Skin epidermis (tissue), 12 donors: ENCODE results near the gene VPS26C.

Source experiments
- H3K27ac ChIP-seq, 21 experiments: fragments of 200-600 bp; sonication (generic) in 11 of 21; one replicate each; pipeline ENCODE4 v1.5.0; 2020; ENCODE audit warnings: mild to moderate bottlenecking in 3 of 21, inconsistent platforms in 2 of 21, moderate library complexity in 2 of 21
- H3K4me3 ChIP-seq, 7 experiments: fragments of 200-600 bp; sonication (generic) in 2 of 7; one replicate each; pipeline ENCODE4 v1.5.0; 2020; ENCODE audit warnings: inconsistent platforms in 2 of 7, mild to moderate bottlenecking in 2 of 7, moderate library complexity in 1 of 7

Gene VPS26C

DNA sequence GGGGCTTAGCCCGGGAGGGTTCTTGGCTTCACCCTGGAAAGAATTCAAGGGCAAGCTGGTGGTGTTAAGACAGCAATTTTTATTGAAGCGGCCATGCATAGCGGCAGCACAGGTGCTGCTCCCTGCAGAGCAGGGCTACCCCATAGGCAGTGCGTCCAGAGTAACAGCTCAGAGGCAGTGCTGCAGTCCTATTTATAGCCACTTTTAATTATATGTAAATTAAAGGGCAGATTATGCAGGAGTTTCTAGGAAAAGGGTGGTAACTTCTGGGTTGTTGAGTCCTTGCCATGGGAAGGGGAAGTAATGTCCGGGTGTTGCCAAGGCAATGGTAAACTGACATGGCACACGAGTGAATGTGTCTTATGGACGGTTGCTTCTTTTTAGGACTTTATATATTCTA lies 57.0 kb downstream of the VPS26C start:
- Histone ChIP-seq H3K27ac (no peak overlapping the region), H3K4me3 (no peak overlapping the region)

DNA sequence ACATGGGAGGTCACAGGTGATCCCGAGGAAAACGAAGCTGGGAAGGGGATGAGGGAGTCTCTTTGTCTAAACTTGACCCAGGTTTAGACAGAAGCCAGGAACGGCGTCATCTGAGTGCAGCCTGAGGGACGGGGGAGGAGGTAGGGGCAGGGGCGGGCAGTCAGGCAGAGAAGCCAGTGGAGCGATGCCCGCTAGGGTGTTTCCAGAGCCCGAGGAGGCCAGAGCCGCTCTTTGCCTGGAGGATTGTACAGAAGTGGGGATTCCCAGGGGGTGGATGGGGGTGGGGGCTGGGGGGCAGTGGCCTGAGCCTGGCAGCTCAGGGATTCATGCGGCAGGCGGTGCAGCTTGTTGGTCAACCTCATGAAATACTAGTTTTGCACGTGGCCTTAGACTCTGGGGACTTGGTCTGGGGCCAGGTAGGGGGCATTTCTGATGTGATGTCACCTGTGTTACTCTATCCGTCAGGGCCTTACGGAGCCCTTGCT lies 58.4 kb downstream of the VPS26C start:
- no peak overlapping the region for H3K4me3 ChIP-seq

DNA sequence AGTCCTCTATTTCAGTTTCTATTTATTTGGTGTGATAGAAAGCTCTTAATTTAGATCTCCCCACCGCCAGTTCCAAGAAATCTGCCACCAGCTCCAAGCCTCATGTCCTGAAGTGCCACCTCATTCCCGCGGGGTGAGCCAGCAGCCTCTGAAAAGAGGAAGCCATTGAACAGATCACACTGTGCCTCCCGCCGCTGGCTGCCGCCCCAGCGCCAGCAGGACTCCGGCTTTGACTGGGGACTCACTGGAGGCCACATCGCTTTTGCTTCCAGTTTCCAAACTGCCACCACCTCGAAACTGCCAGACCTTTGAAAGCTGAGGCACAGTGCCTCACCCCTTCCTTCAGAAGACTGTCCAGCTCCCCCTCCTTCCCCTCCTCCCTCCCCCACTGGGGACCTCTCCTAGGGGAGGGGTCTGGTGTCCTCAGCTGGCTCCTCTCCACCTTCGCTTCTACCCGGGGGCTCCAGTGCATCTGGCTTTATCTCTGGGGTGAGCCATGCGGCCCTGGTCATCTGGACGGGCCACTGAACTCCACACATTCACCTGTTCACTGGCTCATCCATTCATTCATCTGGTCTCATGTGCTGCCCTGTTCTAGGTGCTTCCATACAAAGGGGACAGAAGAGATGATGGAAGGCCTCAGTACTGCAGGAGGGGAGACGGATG lies 58.9 kb downstream of the VPS26C start:
- H3K27ac ChIP-seq, result peak overlapping the region in 11 of 21 experiments; percentile 4 to 73 (median 53)
- H3K4me3 ChIP-seq, result peak overlapping the region in 1 of 7 experiments; percentile 3

More for the DNA sequence above, 58.4 kb downstream of the VPS26C start:
- H3K27ac ChIP-seq, result peak overlapping the region in 1 of 21 experiments; percentile 73

DNA sequence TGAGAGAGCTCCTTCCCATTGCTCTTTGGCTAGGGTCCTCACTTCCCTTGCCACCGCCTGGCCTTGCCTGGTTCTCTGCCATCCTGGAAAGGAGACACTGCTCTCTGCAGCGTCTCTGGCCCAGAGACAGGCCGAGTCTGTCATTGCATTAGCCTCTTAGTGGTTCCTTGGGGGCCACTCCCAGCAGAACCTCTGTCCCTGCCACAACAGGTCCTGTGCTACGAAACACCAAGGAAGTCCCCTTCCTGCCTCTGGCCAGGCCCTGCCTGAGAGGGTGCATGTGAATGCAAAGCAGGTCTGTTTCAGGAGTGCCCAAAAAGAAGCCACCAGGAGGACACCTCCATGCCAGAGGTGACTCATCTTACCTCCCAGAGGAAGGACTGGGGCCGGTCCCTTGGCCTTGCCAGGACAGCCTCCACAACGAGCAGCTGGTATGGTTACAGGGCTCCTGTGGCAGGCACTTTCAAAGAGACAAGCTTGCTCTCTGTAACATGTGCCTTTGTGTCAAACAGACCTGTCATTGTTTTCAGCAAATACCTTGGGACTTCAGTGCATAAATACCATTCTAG lies 59.6 kb downstream of the VPS26C start:
- Histone ChIP-seq H3K27ac (peak overlapping the region in 11 of 21 experiments; percentile 4 to 73 (median 51)), H3K4me3 (peak overlapping the region in 1 of 7 experiments; percentile 3)

DNA sequence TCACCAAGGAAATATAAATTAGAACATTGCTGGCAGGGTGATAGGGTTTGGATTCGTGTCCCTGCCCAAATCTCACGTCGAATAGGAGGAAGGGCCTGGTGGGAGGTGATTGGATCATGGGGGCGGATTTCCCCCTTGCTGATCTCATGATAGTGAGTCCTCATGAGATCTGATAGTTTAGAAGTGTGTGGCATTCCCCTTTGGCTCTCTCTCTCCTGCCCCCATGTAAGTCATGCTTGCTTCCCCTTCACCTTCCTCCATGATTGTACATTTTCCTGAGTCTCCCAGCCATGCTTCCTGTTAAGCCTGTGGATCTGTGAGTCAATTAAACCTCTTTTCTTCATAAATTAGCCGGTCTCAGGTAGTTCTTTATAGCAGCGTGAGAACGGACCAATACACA lies 60.6 kb downstream of the VPS26C start:
- H3K4me3 ChIP-seq, result no peak overlapping the region
- peak overlapping the region in 1 of 21 experiments; percentile 51 for H3K27ac ChIP-seq

DNA sequence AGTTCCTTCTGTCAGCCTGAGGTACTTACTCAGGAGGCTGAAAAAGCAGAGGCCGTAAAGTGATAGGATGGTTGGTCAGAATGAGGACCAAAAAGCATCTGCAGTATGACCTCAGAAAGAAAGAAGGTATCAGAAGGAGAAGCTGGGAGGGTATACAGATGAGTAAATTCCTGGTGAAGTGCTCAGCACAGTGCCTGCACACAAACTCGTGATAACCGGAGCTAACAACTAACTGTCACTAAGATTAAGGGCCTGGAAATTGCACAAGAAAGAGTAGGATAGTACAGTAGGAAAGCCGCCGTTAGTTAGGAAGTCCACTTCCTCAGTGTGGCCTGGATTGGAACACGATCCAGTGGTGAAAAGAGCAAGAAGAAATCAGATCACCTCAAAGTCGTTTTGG lies 62.6 kb downstream of the VPS26C start:
- no peak overlapping the region for H3K27ac ChIP-seq
- H3K4me3 ChIP-seq, result no peak overlapping the region

DNA sequence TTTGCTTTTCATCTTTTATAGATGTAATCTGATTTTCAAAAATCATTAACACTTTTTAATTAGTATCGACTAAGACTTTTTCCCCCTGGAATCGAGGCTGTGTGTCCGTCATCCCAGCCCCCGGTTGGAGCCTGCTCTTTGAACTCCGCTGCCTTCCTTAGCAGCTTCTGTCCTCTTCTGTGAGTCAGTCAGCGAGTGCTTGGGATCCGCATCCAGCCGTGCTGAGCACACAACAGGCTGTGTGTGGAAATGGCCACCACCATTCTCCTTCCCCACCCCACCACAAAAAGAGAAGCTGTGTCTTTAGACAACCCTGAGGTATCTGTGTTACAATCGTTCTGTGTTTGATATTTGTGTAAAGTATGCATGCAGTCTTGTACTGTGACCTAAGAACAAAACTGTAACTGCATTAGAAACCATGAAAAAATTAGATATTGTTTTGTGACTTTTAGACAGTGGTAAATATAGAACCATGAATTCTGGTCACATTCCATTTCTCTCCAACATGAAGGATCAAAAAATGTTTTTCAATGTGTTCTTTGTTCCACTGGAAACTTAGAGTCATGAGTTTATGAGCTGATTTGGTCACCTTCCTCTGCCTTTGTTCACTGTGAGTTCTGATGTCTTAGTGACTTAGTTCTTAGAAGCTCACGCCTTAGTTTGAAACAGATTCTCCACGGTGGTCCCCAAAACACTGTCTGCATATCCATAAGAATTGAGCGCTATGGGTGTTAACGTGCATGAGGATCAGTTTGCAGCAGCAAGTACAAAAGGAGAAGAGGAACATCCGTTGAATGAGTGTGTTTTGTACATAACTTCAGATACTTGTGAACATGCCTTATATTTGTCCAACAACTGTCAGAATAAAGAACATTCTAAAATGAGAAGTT lies 64.7 kb downstream of the VPS26C start:
- Histone ChIP-seq H3K4me3 (no peak overlapping the region), H3K27ac (peak overlapping the region in 1 of 21 experiments; percentile 19)

DNA sequence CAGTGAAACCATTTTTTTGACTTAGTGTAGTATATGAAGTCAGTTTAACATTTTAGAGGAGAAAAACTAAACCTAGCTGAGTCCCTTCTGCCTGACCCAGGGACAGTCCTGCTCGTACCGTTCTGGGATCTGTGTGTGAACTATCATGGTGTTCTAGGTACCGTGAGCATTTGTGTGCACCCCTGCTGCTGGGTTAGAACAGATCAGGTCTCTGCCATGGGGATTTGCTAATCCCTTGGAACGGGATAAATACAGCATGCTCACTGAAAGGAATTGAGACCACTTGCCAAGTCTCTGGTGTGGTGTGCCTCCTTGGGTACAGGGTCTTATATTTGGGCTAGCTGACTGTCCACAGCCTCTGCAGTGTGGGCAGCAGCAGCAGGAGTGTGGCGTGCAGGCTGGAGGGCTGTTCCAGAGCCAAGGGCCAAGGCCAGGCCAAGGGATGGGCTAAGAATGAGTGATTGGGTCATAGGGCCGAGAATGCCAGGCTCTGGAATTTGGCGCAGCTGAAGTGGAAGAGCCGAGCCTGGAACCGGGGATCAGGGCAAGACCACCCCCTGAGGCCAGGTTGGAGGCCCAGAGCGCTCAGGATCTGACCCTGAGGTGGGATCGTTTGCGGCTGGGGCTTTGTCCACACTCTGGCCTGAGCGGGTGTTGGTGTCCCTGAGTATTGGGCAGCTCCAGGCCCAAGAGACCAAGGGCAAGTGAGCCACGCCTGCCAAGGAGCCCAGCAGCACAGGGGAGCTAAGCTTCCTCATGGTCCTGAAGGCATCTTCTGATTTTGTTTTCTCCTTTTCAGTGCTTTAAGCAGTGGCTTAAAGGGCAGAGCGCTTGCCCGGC lies 66.3 kb downstream of the VPS26C start:
- H3K27ac ChIP-seq, result peak overlapping the region in 2 of 21 experiments; percentile 11 to 29
- no peak overlapping the region for H3K4me3 ChIP-seq

DNA sequence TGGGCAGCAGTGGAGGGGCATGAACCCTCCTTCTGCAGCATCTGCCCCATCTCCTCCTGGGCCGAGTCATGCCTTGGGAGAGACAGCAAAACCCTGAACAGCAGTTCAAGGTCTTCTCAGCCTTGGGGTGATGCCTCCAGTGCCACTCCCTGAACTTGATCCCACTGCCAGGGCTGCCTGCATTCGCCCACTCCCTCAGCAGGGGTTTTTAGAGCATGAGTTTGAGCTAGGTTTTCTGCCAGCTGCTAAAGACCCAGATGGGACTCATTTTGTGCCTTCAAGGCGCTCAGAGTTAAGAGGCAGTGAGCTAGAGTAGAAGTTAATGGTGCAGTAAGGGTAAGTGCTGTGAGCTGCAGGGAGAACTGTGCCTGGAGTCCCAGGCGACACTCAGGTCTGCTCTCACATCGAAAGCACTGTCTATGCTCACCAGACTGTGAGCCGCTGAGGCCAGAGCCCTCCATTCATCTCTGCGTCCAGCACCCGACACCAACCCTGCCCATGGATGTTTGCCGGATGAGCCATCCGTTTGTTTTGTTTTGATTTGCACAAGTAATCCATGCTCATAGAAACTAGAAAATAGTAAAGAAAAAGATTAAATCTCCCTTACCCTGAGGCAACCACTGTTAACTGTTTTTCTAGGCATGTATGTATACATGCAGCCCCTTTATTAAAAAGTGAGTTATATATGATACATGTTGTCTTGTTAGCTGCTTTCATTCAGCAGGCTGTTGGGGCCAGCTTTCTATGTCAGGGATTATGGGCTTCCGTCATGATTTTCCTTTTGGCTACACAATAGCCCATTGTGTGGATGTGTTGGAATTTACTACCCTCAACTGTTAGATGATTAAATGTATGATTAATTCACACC lies 67.8 kb downstream of the VPS26C start:
- Histone ChIP-seq H3K4me3 (no peak overlapping the region), H3K27ac (peak overlapping the region in 6 of 21 experiments; percentile 2 to 75 (median 50))

DNA sequence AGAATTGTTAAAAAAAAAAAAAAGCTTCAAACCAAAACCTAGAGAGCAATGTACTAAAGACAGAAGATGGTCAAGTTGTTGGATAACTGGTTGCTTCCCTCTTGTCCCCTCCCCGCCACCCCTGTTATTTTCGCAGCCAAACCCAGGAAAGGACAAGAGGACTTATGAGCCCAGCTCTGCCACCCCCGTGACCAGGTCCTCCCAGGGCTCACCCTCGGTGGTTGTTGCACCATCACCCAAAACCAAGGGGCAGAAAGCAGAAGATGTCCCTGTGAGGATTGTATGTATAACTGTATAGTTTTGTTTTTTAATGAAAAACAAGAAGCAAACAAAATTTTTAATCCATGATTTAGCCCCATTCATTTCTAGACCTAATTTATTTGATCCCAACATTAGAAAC lies 69.4 kb downstream of the VPS26C start:
- Histone ChIP-seq H3K4me3 (no peak overlapping the region), H3K27ac (peak overlapping the region in 1 of 21 experiments; percentile 3)

DNA sequence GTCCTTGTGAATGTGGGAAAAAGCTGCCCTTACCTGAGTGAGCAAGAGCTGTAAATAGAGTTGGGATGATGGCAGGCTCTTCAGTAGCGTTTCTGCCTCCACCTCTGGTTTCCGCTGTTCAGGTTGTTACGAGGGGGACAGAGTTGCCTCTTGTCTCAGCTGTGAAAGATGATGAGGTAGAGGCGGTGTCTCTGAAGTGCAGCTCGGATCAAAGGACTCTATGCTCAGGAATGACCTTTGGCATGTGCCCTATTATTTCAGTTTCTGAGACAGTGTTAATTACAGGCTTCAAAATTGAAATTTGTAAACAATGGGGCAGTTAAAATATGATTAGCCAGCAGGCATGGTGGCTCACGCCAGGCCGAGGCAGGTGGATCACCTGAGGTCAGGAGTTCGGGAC lies 70.3 kb downstream of the VPS26C start:
- H3K4me3 ChIP-seq, result no peak overlapping the region
- H3K27ac ChIP-seq, result no peak overlapping the region

DNA sequence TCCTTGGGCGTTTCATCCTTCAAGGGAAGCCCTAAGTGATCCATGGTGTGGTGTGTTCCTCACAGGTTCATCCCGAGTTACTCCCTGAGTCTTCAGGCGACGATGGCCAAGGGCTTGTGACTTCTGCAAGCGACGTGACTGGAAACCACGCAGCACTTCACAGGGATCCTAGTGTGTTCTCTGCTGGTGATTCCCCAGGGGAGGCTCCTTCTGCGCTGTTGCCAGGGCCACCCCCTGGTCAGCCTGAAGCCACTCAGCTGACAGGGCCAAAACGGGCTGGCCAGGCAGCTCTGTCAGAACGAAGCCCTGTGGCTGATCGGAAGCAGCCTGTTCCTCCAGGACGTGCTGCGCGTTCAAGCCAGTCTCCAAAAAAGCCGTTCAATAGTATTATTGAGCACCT lies 71.5 kb downstream of the VPS26C start:
- peak overlapping the region in 1 of 21 experiments; percentile 19 for H3K27ac ChIP-seq
- H3K4me3 ChIP-seq, result no peak overlapping the region

DNA sequence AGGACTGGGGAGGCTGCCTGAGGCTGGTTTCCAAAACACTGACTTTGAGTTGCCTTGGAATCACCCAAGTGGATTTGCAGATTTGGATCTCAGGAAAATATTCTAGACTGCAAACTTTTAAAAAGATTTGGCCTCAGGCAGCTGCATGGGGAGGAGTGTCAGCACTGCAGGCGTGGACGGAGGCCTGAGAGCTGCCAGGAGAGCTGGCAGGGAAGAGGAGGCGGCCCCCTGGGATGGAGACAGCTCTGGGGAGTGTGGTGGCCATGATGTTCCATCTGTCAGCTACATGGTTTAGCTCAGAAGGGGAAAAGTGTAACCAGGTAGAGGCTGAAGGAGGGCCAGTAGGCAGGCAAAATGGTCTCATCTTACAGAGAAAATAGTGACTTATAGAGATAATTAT lies 72.1 kb downstream of the VPS26C start:
- Histone ChIP-seq H3K4me3 (no peak overlapping the region), H3K27ac (peak overlapping the region in 2 of 21 experiments; percentile 9 to 27)

DNA sequence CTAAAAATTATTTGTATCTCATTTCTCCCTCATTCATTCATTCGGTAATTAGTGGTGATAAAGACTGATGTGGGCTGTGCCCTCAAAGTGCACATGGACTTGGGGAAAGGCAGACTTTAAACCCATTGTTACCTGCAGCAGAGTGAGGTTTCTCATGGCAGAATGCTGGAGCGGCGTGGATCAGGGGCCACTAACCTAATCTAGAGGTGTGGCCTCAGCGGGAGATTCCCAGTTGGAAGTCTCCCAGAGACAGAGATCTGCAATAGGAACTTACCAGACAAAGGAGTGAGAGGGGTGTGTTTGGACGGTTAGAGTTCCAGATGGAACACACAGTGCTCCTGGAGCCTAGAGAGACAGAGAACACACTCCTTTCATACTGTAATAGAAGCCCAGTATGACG lies 73.5 kb downstream of the VPS26C start:
- peak overlapping the region in 1 of 21 experiments; percentile 5 for H3K27ac ChIP-seq
- no peak overlapping the region for H3K4me3 ChIP-seq

DNA sequence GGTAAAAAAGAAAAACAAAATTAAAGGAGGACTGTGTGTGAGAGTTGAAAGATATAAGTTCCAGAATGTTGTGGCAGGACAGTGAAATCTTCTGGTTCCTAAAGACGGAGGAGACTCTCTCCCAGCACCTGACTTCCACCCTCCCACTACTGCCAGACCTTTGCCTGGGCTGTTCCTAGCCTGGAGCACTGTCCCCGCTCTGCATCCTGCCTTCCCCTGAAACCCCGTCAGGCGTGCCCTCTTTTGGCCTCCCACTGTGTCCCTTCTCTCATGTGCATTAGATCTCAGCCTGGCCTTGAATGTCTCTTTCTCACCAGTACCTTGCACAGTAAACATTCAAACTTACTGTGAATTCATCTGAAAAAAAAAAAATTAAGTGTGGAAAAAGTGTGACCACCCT lies 74.1 kb downstream of the VPS26C start:
- Histone ChIP-seq H3K4me3 (no peak overlapping the region), H3K27ac (no peak overlapping the region)

DNA sequence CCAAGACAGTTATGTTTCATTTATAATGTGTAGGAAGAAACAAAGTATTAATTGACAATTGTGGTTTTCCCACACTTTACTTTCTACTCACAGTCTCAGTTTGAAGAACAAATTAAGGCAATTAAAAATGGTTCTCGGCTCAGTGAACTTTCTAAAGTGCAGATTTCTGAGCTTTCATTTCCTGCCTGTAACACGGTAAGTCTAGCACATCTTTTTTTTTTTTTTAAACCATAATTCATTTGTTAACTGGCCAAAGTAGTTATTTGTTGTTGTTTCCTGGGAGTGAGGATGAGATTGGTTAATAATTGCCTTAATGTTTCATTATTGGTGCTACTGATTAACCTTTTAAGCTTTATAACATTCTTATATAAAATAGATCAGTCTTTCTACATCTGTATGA lies 75.1 kb downstream of the VPS26C start:
- Histone ChIP-seq H3K27ac (no peak overlapping the region), H3K4me3 (no peak overlapping the region)

DNA sequence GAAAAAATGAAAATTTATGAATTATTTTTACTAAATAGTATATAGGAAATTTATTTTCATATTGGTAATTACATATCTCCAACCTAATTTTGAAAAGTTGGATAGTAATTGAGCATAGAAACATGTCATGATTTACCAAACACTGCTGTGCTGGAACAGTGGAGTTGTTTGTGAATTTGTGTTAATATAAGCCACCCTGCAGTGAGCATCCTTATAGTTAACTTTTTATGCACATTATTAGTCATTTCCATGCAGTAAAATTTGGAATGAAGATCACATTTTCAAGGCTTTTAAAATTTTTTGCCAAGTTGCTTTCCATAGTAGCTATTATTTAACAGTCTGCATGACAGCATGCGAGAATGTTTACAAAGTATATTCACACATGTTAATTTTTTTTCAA lies 78.3 kb downstream of the VPS26C start:
- Histone ChIP-seq H3K27ac (no peak overlapping the region), H3K4me3 (no peak overlapping the region)

DNA sequence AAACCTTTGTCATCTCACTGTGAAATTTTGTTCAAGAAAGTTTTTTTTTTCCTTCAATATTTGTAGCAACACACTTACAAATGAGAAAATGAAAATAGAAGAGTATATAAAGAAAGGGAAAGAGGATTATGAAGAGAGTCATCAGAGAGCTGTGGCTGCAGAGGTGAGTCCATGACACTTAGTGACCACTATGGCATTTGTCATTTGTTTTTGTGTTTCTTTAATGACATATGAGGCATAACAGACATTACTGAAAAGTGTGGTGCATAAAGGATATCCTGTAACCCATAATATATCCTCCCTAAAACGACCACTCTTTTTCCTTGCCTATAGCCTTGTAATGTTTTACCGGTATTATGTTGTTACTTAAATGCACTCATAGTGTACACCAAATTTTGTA lies 80.2 kb downstream of the VPS26C start:
- H3K4me3 ChIP-seq, result no peak overlapping the region

More for the DNA sequence above, 80.2 kb downstream of the VPS26C start:
- H3K27ac ChIP-seq, result no peak overlapping the region
